ENCODE results near the gene CD79A. TPM values are rescaled to one million over a fixed set of nuclear protein-coding genes. Genes with fewer than 3 reads are reported as not detected.

The CD79A gene
- total and polyA plus RNA-seq, 8 donors: 1.5 to 18.7 (median 3.2) TPM; not detected in 3

- Histone ChIP-seq H3K36me3 (no peaks in the 10 kb centered on the region), H3K27me3 (peaks cover 13 to 100% (median 80%) of the 10 kb centered on the region in 3 donors), H3K27ac (no peak overlapping the region), H3K4me3 (peak overlapping the region in 1 of 4 donors; percentile 64), H3K4me1 (peaks cover 20 to 34% (median 22%) of the 10 kb centered on the region in 4 donors), H3K9me3 (no peaks in the 10 kb centered on the region)
- DNase-seq: no peak
- no peak for TF ChIP-seq EP300 (IDR thresholded peaks at IDR 0.05)
- no peak for TF ChIP-seq POLR2A (IDR thresholded peaks at IDR 0.05)
- TF ChIP-seq, protein P1, sequence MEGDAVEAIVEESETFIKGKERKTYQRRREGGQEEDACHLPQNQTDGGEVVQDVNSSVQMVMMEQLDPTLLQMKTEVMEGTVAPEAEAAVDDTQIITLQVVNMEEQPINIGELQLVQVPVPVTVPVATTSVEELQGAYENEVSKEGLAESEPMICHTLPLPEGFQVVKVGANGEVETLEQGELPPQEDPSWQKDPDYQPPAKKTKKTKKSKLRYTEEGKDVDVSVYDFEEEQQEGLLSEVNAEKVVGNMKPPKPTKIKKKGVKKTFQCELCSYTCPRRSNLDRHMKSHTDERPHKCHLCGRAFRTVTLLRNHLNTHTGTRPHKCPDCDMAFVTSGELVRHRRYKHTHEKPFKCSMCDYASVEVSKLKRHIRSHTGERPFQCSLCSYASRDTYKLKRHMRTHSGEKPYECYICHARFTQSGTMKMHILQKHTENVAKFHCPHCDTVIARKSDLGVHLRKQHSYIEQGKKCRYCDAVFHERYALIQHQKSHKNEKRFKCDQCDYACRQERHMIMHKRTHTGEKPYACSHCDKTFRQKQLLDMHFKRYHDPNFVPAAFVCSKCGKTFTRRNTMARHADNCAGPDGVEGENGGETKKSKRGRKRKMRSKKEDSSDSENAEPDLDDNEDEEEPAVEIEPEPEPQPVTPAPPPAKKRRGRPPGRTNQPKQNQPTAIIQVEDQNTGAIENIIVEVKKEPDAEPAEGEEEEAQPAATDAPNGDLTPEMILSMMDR (IDR thresholded peaks at IDR 0.05): no peak
- WGBS, 5 donors: 18 to 45% (median 41%) methylated on average over 10 to 14 of the region's 14 CpGs
- intact Hi-C loops (cut with DNase I; ENCODE audit: low total_unique reads): loop anchor here (10.0 kb wide), 1 partner anchor 55 kb away; the partner anchor contains the start of gene CD79A
Measured at GRCh38 chr19:41929536-41930071, 52.5 kb downstream of the CD79A start.

DNA sequence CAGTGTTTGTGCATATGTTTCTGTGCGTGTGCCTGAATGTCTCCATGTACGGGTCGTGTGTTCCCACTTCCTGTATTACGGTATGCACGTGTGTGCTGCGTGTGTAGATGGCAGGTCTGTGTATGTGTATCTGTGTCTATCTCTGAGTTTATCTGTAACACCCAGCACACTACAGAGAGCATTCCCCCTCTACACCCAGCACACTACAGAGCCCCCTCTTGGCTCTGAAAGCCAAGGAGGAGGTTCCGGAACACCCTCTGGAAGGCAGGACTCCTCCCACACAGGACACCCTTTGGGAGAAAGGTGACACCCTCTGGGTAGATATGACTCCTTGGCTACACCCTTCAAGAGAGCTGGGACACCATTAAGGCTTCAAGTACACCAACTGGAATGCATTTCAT lies 53.2 kb downstream of the CD79A start:
- DNase-seq: no peak
- Histone ChIP-seq H3K27ac (no peak overlapping the region), H3K4me3 (no peak overlapping the region), H3K27me3 (peaks cover 14 to 100% (median 76%) of the 10 kb centered on the region in 3 donors), H3K4me1 (peaks cover 22 to 41% (median 25%) of the 10 kb centered on the region in 4 donors), H3K9me3 (no peaks in the 10 kb centered on the region), H3K36me3 (no peaks in the 10 kb centered on the region)
- WGBS, 5 donors: 16 to 34% (median 30%) methylated on average over 7 of the region's 7 CpGs
- intact Hi-C loops (cut with DNase I; ENCODE audit: low total_unique reads): loop anchor here (10.0 kb wide), 1 partner anchor 56 kb away; the partner anchor contains the start of gene CD79A
- TF ChIP-seq, protein P1 (IDR thresholded peaks at IDR 0.05): no peak
- TF ChIP-seq EP300 (IDR thresholded peaks at IDR 0.05) (no peak), POLR2AphosphoS5 (IDR thresholded peaks at IDR 0.05) (no peak)

Small RNAs within 50 kb of the gene (small RNA-seq; reads per million reads assigned to genes)
- 0 reads per million in 4 donors for gene MIR6797

Other genes starting within 250 kb of the CD79A start
- gene CEACAM7, start 189.0 kb upstream of the CD79A start, total RNA-seq: 1 to 10 TPM in 1 of 5 donors, not detected in 4; 1.3 TPM
- gene CEACAM7, start 189.0 kb upstream of the CD79A start, polyA plus RNA-seq: 1 to 10 TPM in 1 of 3 donors, not detected in 2; 6.2 TPM
- 100 to 1,000 TPM in 2 of 5 donors, 10 to 100 TPM in 1, 1 to 10 TPM in 1, under 1 TPM in 1; 0.72 to 118 (median 22.9) TPM for gene CEACAM5, start 168.7 kb upstream of the CD79A start, total RNA-seq
- gene CEACAM5, start 168.7 kb upstream of the CD79A start, polyA plus RNA-seq: 10 to 100 TPM in 2 of 3 donors, 1 to 10 TPM in 1; 4.4 to 27.6 (median 18.2) TPM
- gene CEACAM6, start 121.7 kb upstream of the CD79A start, total RNA-seq: 10 to 100 TPM in 2 of 5 donors, 1 to 10 TPM in 1, not detected in 2; 5.5 to 16.2 (median 14.7) TPM
- 10 to 100 TPM in 1 of 3 donors, 1 to 10 TPM in 2; 1.7 to 29.6 (median 7.8) TPM for gene CEACAM6, start 121.7 kb upstream of the CD79A start, polyA plus RNA-seq
- gene CEACAM3, start 80.7 kb upstream of the CD79A start, total RNA-seq: not detected
- under 1 TPM in 2 of 3 donors, not detected in 1; 0.13 to 0.31 TPM for gene CEACAM3, start 80.7 kb upstream of the CD79A start, polyA plus RNA-seq
- gene LYPD4, start 32.6 kb upstream of the CD79A start, total RNA-seq: not detected
- not detected for gene LYPD4, start 32.6 kb upstream of the CD79A start, polyA plus RNA-seq
- gene DMRTC2, start 32.2 kb upstream of the CD79A start, total RNA-seq: not detected
- not detected for gene DMRTC2, start 32.2 kb upstream of the CD79A start, polyA plus RNA-seq
- 1,000 to 10,000 TPM in 3 of 5 donors, 100 to 1,000 TPM in 2; 394 to 1,489 (median 1,008) TPM for gene RPS19, start 17.0 kb upstream of the CD79A start, total RNA-seq
- 1,000 to 10,000 TPM; 2,818 to 4,242 (median 2,979) TPM for gene RPS19, start 17.0 kb upstream of the CD79A start, polyA plus RNA-seq
- gene ARHGEF1, start 5.9 kb downstream of the CD79A start, total RNA-seq: 100 to 1,000 TPM in 4 of 5 donors, 10 to 100 TPM in 1; 40.8 to 329 (median 224) TPM
- gene ARHGEF1, start 5.9 kb downstream of the CD79A start, polyA plus RNA-seq: 100 to 1,000 TPM in 2 of 3 donors, 10 to 100 TPM in 1; 62.0 to 109 (median 106) TPM
- not detected for gene ERFL, start 51.2 kb downstream of the CD79A start, total RNA-seq
- gene ERFL, start 51.2 kb downstream of the CD79A start, polyA plus RNA-seq: under 1 TPM in 1 of 3 donors, not detected in 2; 0.25 TPM
- gene RABAC1, start 82.0 kb downstream of the CD79A start, total RNA-seq: 100 to 1,000 TPM in 3 of 5 donors, 10 to 100 TPM in 2; 44.6 to 499 (median 114) TPM
- 100 to 1,000 TPM; 127 to 181 (median 170) TPM for gene RABAC1, start 82.0 kb downstream of the CD79A start, polyA plus RNA-seq
- under 1 TPM in 1 of 5 donors, not detected in 4; 0.29 TPM for gene ATP1A3, start 117.0 kb downstream of the CD79A start, total RNA-seq
- gene ATP1A3, start 117.0 kb downstream of the CD79A start, polyA plus RNA-seq: under 1 TPM in 2 of 3 donors, not detected in 1; 0.12 to 0.45 TPM
- 10 to 100 TPM in 2 of 5 donors, 1 to 10 TPM in 3; 2.2 to 74.1 (median 8.3) TPM for gene GRIK5, start 192.9 kb downstream of the CD79A start, total RNA-seq
- 1 to 10 TPM in 2 of 3 donors, under 1 TPM in 1; 0.92 to 3.1 (median 1.1) TPM for gene GRIK5, start 192.9 kb downstream of the CD79A start, polyA plus RNA-seq
- gene ZNF574, start 198.9 kb downstream of the CD79A start, total RNA-seq: 10 to 100 TPM in 2 of 5 donors, 1 to 10 TPM in 3; 4.6 to 17.0 (median 8.8) TPM
- 1 to 10 TPM; 5.5 to 5.7 (median 5.5) TPM for gene ZNF574, start 198.9 kb downstream of the CD79A start, polyA plus RNA-seq